GM12872 (cell line): ENCODE data around the gene PREX1.

Experiments
- TF ChIP-seq, protein P1 (sequence below): IDR thresholded peaks from 3 replicates; pipeline ENCODE4 v1.5.1; 2011; ENCODE audit warnings: low read depth, mild to moderate bottlenecking, low read length, moderate library complexity; ENCODE audit not compliant: insufficient read depth

The PREX1 gene

DNA sequence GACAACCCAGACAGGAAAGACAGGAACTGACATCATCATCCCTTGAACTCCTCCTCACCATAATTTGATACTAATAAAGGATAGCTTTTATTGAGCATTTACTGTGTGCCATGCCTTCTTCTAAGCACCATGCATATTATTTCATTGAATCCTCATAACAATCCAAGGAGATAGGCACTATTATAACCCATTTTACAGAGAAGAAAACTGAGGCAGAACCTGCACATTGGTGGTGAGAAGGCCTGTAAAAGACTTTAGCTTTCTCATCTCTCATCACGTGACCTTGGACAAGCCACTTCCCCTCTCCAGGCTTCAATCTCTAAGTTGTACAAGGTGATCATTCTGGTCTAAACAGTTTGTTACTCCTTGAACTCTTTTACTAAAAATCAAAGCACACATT is 34.5 kb upstream of the PREX1 start:
- TF ChIP-seq, protein P1, sequence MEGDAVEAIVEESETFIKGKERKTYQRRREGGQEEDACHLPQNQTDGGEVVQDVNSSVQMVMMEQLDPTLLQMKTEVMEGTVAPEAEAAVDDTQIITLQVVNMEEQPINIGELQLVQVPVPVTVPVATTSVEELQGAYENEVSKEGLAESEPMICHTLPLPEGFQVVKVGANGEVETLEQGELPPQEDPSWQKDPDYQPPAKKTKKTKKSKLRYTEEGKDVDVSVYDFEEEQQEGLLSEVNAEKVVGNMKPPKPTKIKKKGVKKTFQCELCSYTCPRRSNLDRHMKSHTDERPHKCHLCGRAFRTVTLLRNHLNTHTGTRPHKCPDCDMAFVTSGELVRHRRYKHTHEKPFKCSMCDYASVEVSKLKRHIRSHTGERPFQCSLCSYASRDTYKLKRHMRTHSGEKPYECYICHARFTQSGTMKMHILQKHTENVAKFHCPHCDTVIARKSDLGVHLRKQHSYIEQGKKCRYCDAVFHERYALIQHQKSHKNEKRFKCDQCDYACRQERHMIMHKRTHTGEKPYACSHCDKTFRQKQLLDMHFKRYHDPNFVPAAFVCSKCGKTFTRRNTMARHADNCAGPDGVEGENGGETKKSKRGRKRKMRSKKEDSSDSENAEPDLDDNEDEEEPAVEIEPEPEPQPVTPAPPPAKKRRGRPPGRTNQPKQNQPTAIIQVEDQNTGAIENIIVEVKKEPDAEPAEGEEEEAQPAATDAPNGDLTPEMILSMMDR, result no peak

DNA sequence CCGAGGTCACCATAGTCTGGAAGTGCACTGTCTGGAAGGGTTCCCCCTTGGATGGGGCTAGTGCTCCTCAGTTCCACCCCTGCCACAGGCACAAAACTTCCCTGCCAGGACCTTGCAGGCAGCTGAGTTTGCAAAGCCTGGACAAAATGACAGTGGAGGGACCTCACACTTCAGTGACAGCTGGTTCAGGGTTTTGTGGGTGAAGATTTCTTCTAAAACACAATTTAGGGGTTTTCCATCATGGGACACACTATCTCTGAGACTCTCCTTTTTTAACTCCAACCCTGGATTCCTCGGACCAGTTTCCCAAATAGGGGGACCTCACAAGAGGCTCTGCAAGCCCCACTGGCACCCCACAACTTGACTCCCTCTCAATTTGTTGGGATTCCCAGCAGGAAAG is 33.6 kb upstream of the PREX1 start:
- TF ChIP-seq, protein P1, result no peak

DNA sequence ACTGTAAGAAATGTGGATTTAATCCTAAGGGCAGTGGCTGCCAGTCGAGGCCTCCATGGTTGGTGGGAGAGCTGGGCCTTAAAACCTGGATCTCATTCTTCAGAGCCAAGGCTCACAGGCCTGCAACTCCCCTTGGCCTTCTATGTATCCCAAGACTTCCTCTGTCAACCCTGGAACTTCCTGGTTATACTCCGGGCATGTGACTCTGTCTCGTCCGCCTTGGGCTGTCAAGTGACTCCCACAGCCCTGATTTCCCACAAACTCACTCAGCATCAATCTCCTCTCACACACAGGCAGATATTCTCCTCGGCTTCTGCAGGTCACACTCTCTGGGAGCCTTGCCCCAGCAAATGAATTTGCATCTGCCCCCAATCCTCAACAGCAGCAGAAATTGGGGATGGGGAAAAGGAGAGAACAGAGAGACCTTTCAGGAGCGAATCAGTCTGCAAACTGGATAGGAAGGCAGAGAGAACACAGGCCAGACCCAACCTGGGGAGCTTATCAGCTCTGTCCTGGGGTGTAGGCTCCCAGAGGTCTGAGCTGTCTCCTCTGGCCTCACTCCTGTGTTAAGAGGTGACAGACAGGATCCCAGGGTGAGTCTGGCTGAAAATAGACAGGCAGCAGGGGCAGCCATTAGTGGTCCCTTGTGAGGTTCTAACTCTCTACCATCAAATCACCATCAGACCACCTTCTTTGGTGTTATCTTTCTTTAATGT is 30.4 kb upstream of the PREX1 start:
- TF ChIP-seq, protein P1, result no peak

DNA sequence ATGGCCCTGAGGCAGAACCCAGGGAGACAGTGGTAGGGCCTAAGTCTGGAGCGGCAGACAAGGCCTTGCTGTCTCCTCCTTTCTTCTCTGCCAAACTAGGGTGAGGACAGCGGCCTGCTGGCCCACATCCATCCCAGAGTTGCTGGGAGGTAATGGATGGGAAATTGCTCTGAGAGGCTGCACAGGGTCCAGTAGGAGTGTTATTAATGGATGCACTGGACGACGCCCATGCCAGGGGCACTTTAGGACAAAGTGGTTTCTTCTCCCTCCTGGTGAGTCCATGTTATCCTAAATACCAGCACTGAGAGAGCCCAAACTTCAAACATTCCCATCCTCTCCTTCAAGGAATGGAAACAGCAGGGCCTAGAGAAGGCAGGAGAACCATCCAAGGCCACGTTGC is 28.3 kb upstream of the PREX1 start:
- TF ChIP-seq, protein P1, result no peak

DNA sequence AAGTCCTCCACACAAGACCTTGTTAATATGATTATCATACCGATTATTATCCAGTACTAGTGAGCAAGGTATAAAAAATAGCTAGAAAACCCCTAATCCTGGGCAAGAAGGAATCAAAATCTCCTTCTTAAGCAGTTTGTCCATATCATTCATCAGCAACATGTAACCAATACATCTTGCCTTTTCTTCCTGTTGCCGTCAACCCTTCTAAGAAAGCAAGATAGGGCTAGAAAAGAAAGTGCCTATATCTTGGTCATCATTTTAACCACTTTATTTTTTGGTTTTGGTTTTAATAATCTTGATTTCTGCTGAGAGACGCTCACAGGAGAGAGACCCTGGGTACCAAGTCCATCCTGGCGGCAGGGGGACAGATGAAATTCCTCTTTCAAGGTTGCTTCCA is 27.2 kb upstream of the PREX1 start:
- TF ChIP-seq, protein P1, result no peak

DNA sequence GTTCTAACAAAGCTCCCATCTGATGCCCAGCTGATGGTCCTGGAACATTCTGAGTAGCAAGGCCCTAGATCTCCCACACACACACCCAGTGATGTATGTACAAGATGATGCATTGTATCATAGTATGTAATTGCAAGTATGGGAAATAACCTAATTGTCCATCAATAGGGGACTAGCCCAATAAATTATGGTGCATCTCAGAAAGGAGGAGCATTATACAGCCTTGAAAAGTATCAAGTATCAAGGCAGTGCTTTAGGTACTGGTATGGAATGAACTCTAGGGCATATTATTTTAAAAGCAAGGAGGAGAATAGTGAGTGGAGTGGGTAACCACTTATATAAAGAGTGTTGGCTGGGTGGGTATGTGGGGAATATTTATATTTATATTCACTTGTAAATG is 24.8 kb upstream of the PREX1 start:
- TF ChIP-seq, protein P1, result no peak

DNA sequence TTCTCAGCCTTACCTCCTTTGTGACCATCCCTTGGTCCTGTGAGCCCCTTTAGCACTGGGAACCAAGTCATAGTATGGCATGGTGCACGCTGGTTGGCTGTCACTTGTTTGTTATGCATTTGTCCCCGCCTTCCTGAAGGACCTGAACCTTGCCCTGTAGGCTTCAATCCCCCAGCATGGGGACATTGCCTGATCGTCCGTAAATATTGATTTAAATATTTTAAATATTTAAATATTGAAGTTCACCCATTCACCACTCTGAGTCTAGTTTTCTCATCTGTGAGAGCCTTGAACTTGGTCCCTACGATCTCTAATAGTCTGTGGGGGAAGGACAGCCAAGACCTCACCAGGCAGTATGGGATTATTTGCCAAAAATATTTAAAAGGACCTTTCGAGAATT is 23.8 kb upstream of the PREX1 start:
- TF ChIP-seq, protein P1, result no peak
